ENCODE data around the gene DZIP1L. TPM values are rescaled to one million over a fixed set of nuclear protein-coding genes. Genes with fewer than 3 reads are reported as not detected.
"Not testable (repeated sequence)": the region's sequence is repeated elsewhere in the genome, so short reads cannot be mapped to it uniquely, and the experiment has no call there.

DZIP1L gene
- total RNA-seq, 1 donor from 2014 or later: 37.5 TPM

- intact Hi-C loops (cut with DNase I): loop anchor here (5.0 kb wide), 1 partner anchor 52 kb away; no protein-coding TSS in a partner anchor
- DNase-seq (ENCODE audit: low spot score) (no peak), ATAC-seq (no peak)
These were observed 4.0 kb upstream of the DZIP1L start for GRCh38 chr3:138119423-138119766.

- intact Hi-C loops (cut with DNase I): loop anchor here (5.0 kb wide), 1 partner anchor 52 kb away; no protein-coding TSS in a partner anchor
- DNase-seq (ENCODE audit: low spot score) (peak; percentile 86), ATAC-seq (peak; percentile 58)
These were observed 3.4 kb upstream of the DZIP1L start for GRCh38 chr3:138118612-138119422.

- DNase-seq (ENCODE audit: low spot score): no peak
- peak; percentile 41 for ATAC-seq
- intact Hi-C loops (cut with DNase I): loop anchor here (2.0 kb wide), 1 partner anchor 70 kb away; no protein-coding TSS in a partner anchor
These were observed 933 bp downstream of the DZIP1L start for GRCh38 chr3:138114431-138114918.

DNA sequence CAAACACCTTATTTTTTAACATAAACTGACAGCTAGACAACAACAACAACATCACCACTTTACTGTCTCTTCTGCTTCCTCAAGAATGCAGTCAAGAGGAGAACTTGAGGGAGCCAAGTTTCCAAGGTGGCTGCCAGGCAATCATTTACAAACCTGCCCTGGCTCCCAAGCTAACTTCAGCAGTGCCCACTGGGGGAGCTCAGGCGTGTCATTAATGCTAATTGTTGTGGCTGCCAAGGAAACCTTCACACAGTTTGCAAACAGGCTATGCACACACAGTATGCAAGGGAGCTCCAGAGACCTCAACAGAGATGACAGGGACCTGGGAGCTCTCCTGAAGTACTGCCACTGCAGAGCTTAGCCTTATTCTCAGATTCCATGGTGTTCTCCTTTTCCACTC, 2.1 kb downstream of the DZIP1L start:
- no peak for ATAC-seq
- intact Hi-C loops (cut with DNase I): no loop called here

DNA sequence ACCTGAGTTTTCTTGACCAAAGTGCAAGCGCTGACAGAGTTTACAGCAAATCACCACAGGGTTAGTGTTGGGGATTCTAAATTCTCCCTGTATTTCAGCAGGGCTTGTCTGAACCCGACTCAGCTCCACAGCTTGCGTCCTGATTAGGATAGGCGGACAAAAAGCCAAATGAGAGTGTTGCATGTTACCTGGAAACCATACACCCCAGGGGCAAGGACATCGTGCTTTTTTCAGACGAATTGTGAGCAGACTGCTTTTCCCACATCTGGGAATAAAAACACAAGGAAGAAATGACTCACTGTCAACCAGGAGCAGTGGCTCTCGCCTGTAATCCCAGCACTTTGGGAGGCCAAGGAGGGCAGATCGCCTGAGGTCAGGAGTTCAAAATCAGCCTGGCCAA, 3.0 kb downstream of the DZIP1L start:
- no peak for ATAC-seq
- intact Hi-C loops (cut with DNase I): no loop called here
- DNase-seq (ENCODE audit: low spot score): no peak

More for the DNA sequence above, 2.1 kb downstream of the DZIP1L start:
- no peak for DNase-seq (ENCODE audit: low spot score)

DNA sequence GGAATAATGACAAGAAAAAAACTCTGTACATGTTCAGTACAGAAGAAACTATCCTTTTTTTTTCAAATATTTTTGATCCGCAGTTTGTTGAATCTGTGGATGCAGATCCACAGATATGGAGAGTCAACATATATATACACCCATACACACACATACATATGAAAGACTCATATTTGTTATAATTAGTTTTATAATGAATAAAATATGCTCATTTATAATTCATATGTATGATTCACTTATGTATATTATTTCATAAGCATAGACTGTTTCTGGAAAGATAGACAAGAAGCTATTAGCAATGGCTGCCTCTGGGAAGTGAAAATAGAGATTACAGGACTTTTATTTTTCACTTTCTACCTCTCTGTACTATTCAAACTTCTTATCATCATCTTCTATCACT, 9.8 kb downstream of the DZIP1L start:
- intact Hi-C loops (cut with DNase I): no loop called here

DNA sequence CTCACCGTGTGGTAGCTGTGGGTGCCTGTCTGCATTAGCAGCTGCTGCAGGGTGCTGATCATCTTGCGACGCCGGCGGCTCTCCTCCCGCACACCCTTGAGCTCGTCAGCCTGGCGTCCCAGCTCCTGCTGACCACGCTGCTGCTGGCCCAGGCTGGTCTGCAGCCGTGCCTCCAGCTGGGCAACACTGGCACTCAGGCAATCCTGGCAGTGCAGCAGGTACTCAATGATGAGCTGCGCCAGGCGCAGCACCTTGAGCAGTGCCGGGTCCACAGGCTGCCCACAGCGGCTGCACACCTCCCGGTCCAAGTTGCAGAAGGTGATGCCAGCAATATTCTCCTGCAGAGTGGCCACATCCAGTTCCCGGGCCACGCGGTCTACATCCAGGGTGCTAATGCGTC, 11.9 kb downstream of the DZIP1L start:
- DNase-seq (ENCODE audit: low spot score): no peak
- intact Hi-C loops (cut with DNase I): no loop called here
- ATAC-seq: no peak

More for the DNA sequence above, 9.8 kb downstream of the DZIP1L start:
- ATAC-seq: no peak
- no peak for DNase-seq (ENCODE audit: low spot score)

DNA sequence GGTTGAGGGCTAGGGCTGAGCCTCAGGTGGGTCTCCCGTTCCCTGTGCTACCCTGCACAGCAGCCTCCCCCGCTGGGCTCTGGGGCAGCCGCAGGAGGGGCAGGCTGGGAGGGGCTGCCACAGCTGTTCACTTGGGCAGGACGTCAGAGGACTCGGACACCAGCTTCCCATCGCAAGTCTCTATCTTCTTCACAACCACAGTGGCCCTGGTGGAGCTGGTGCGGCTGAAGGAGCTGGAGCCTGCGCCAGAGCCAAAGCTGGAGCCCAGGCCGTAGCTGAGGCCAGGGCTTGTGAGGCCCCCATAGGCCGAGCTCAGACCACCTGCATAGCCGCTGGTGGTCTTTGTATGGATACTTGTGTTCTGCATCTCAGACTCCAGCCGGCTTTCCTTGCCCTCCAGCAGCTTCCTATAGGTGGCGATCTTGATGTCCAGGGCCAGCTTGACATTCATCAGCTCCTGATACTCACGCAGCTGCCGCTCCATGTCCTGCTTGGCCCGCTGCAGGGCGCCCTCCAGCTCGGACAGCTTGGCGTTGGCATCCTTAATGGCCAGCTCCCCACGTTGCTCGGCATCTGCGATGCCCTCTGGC, 14.0 kb downstream of the DZIP1L start:
- ATAC-seq; intact Hi-C loops (cut with DNase I): not testable (repeated sequence)

DNA sequence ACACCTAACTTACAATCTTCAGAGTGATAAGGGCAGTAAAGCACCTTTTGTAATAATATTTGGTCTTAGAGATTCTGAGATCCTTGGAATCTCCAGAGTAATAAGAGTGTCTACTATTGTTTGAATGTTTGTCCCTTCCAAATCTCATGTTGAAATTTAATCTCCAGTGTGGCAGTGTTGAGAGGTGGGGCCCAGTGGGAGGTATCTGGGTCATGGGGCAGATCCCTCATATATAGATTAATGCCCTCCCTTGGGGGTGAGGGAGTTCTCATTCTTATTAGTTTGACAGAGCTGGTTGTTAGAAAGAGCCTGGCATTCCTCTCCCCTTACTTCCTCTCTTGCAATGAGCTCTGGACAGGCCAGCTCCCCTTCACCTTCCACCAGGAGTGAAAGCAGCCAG, 16.0 kb downstream of the DZIP1L start:
- intact Hi-C loops (cut with DNase I): no loop called here
- DNase-seq (ENCODE audit: low spot score): no peak
- ATAC-seq: no peak

More for the DNA sequence above, 14.0 kb downstream of the DZIP1L start:
- not testable (repeated sequence) for DNase-seq (ENCODE audit: low spot score)

DNA sequence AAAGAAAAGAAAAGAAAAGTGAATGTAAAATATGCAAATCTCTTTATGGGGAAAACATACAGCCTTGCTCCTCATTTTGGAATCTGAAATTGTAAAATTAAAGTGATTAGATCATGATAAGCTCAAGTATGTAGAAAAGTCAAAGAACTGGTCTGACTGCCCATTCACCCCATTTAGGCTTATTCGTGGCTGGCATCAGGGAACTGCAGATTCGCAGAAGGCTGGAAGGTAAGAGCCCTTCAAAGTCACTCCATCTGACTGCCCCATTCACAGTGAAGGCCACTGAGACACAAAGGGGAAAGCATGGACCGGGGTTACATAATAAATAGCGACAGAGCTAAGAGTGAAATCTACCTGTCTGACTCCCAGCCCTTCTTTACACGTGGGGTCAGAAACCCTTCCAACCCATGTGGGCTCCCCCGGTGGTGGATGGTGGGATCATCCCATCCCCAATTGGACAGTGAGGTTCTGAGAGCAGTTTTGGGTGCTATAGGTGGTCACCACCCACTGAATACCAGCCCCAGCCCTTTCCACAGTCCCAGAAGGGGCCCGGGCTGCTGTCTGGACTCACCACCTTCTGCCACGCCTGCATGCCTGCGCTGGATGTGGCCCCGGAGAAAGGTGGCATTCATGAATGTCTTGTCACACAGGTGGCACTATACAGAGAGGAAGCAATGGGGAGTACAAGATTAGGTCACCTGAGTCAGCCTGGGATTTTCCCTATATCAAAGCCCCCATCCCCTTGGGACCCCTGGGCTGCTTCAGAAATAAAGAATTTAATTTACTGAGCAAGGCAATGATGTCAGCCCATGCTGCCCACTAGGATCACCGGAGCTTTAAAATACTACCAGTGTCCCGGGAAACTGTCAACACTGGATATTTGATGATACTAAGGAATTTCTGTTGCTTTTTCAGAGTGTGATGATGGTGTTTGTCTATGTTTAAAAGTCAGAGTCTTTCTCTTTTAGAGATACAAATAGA, 17.9 kb downstream of the DZIP1L start:
- DNase-seq (ENCODE audit: low spot score) (no peak), ATAC-seq (no peak)
- intact Hi-C loops (cut with DNase I): no loop called here

GRCh38 chr3:138093721-138094120, 21.7 kb downstream of the DZIP1L start:
- no peak for DNase-seq (ENCODE audit: low spot score)
- intact Hi-C loops (cut with DNase I): no loop called here
- no peak for ATAC-seq

GRCh38 chr3:138092023-138092422, 23.4 kb downstream of the DZIP1L start:
- ATAC-seq (no peak), DNase-seq (ENCODE audit: low spot score) (no peak)
- intact Hi-C loops (cut with DNase I): no loop called here

GRCh38 chr3:138089091-138089490, 26.3 kb downstream of the DZIP1L start:
- DNase-seq (ENCODE audit: low spot score): no peak
- intact Hi-C loops (cut with DNase I): no loop called here
- no peak for ATAC-seq

GRCh38 chr3:138085745-138086144, 29.7 kb downstream of the DZIP1L start:
- intact Hi-C loops (cut with DNase I); ATAC-seq; DNase-seq (ENCODE audit: low spot score): not testable (repeated sequence)

DNA sequence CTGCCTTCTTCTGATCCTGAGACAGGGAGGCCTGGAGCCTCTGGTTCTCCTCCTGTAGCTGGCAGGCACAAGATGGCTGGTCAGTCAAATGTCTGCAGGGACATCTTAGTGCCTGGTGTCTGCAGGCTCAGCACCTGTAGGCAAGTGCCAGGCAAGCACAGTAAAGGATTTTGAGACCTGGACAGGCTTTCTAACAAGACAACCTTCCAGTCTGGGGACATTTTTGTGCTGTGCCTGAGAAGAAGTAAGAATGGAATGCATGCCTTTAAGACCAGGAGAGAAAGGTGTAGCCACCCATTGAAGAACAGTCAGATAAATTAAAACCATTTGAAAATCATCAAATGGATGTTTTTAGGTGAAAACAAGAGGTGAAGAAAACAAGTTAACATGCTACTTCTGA, 31.2 kb downstream of the DZIP1L start:
- DNase-seq (ENCODE audit: low spot score) (no peak), ATAC-seq (no peak)
- intact Hi-C loops (cut with DNase I): no loop called here

GRCh38 chr3:138082992-138083386, 32.4 kb downstream of the DZIP1L start:
- intact Hi-C loops (cut with DNase I): no loop called here
- DNase-seq (ENCODE audit: low spot score) (no peak), ATAC-seq (no peak)

GRCh38 chr3:138082085-138082991, 33.1 kb downstream of the DZIP1L start:
- intact Hi-C loops (cut with DNase I): no loop called here
- ATAC-seq (peak; percentile 55), DNase-seq (ENCODE audit: low spot score) (no peak)

Data from sciatic nerve (tissue), 2 donors.